HG03432 (cell line): ENCODE results near the gene ADORA1.

ENCODE experiments used
- ATAC-seq: cut with Tn5 transposase; IDR thresholded peaks from one replicate; pipeline ENCODE4 v1.9.1; 2021; ENCODE audit warnings: mild to moderate bottlenecking, moderate library complexity; ENCODE audit not compliant: unreplicated experiment

Gene ADORA1

GRCh38 chr1:203207751-203208150, 80.2 kb downstream of the ADORA1 start:
- ATAC-seq: no peak

GRCh38 chr1:203208181-203208580, 80.7 kb downstream of the ADORA1 start:
- ATAC-seq: no peak

GRCh38 chr1:203210350-203210749, 82.8 kb downstream of the ADORA1 start:
- ATAC-seq: no peak

- ATAC-seq: no peak
Observed at GRCh38 chr1:203210988-203211387, 83.5 kb downstream of the ADORA1 start.

- ATAC-seq: no peak
Observed at GRCh38 chr1:203211812-203212211, 84.3 kb downstream of the ADORA1 start.

- ATAC-seq: no peak
Observed at GRCh38 chr1:203213126-203213525, 85.6 kb downstream of the ADORA1 start.

- no peak for ATAC-seq
Observed at GRCh38 chr1:203214871-203215270, 87.3 kb downstream of the ADORA1 start.

GRCh38 chr1:203215573-203215972, 88.0 kb downstream of the ADORA1 start:
- no peak for ATAC-seq

- ATAC-seq: no peak
Observed at GRCh38 chr1:203216274-203217138, 89.0 kb downstream of the ADORA1 start.
